GM11168 (cell line): ENCODE results near the gene PPT2.
"Not testable (repeated sequence)": the region's sequence is repeated elsewhere in the genome, so short reads cannot be mapped to it uniquely, and the experiment has no call there.

Experiments
- in situ Hi-C: fragments of 300-500 bp; cut with MboI; formaldehyde crosslinking; loops from one replicate; pipeline ENCODE4 v1.12.0; 2022; ENCODE audit warnings: low sequenced_read_pairs; ENCODE audit not compliant: unreplicated experiment

Gene PPT2

DNA sequence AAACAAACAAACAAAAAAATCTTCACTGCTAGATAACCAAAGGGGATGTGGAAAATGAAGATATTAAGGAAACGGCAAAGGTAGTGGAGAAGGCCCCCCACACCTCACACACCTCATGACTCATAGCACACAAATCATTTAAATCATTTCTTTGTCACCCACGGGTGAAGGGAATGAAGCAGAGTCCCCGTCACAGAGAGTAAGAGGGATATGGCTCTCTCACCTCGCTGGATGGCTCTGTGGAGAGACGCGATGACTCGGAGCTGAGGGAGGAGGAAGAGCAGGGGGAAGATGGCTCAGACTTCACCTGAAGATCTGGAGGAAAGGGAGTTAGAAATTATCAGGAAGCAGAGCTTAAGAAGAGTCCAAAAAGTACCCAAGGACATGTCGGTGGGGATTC lies 27.1 kb upstream of the PPT2 start:
- in situ Hi-C loops: no loop called here

DNA sequence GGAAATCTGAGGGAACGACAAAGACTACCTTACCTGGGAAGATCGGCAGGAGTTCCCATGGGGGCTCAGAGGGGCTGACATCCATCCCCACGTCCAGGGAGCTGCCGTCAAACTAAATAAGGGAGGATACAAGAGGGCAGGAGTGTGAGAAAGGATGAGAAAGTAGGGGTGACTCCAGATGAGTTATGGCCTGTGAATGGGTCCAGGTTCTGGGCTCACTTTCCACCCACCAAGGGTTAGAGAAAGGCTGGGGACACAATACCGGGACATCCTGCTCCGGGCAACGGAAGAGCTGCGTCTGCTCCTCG lies 26.6 kb upstream of the PPT2 start:
- in situ Hi-C loops: no loop called here

DNA sequence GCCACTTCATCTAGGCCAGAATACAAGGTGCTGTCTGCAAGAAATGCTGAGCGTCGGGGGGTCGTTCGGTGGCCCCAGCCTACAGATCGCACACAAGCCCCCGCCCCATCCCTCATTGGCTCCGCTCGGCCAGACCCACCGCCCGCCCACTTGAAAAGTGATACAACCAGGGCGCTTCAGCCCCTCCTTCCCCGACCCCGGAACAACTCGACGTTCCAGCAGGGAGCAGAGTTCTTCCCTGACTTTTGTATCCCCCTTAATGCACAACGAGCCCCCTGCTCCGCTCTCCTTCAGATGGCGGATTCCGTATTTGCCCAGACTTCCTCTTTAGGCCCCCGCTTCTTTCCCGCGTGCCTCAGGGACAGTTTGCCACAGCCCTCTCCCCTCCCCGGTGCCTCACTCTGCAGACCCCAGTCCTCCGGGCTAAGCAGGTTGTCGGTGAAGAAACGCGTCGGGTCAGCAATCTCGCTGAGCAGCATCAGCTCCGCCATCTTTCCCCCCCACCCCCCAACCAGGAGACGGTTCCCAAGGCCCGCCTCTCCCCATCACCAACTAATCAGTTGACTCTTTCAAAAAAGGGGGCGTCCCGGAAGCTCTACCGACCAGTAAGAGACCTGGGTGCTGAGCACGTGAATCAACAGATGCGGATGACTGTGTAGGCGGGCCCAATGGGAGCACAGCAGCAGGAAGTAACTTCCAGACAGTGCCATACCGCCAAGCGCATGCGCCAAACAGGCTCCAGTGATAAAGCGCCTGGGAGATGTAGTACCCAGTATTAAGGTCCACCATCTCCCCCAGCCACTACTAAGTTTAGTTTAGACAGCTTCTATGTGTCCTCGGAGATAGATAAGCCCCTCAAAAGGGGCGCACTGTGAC lies 26.0 kb upstream of the PPT2 start, which contains the start of gene ATF6B:
Gene ATF6B (minus strand): TSS at position 530 of the 876 bp plus-strand sequence. CDS start 39 bp downstream, at position 491.
- in situ Hi-C loops: no loop called here

DNA sequence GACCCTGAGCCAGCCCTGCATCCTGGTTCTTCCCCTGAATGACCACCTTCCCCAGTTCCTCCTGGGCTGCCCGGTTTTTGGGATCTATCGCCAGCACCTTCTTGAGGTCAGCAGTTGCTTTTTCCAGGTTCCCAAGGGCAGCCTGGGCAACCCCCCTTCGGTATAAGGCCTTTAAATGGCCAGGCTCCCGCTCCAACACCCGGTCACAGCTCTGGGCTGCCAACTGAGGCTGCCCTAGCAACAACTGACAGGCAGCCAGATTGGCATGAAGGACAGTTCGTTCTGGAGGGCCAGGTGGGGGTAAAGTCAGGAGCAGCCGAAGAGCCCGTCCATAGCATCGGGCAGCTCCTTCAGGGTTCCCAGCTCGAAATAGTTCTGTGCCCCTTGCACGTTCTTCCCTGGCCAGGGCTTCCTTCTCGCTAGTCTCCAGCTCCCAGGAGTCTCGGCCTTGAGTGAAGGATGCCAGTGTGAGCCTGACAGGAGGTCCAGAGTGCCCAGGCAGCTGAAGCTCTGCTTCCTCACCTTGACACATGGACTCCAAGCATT lies 25.1 kb upstream of the PPT2 start:
- in situ Hi-C loops: no loop called here

DNA sequence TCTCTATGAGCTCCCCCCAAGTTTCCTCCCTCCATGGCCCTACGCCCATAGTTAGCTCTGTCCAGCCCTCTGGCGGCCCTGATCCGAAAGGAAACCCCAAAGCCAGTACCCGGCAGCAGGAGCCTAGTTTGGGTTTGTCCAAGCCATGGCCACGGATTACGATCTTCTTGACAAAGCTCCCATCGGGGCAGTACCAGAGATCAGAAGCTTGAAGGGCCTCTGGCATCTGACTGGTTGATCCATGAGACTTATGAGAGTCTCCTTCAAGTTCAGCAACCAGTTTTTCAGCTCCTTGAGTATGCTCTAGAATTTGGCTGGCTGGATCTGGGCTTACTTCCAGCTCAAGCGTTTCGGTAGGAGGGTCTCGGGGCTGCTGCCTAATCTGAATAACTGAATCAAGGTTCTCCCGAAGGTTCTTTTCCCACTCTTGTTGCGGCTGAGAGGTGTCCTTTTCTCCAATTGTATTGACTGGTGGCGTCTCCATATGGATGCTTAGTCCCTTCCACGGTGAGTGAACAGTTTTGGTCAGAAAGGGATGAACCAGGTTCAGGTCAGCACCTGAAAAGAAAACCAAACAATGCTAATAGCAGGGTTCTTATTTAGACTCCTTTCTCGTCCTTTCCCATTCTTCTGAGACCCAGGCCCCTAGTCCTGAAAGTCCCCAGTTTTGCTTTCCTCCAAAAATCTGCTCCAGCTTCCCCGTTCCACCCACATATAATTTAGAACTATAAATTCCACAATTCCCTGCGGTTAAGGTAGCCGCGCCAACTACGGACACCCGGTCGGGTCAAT lies 24.4 kb upstream of the PPT2 start:
- in situ Hi-C loops: no loop called here

DNA sequence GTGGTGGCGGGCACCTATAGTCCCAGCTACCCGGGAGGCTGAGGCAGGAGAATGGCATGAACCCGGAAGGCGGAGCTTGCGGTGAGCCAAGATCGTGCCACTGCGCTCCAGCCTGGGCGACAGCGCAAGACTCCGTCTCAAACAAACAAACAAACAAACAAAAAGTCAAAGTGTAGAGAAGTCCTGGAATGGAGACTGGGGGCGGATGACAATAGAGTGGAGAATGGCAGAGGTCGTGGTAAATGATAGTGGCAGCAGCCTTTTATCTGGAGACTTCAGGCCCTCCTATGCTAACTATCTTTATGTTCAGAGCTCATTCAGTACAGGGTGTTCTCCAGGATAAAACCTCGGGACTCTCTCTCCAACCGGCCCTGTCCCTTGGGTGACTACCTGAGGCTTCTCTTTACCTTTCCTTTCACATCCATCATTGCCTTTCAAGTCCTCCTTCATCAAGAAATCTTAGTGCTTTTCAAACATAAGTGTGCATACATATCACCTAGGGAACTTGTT lies 22.4 kb upstream of the PPT2 start:
- in situ Hi-C loops: no loop called here

DNA sequence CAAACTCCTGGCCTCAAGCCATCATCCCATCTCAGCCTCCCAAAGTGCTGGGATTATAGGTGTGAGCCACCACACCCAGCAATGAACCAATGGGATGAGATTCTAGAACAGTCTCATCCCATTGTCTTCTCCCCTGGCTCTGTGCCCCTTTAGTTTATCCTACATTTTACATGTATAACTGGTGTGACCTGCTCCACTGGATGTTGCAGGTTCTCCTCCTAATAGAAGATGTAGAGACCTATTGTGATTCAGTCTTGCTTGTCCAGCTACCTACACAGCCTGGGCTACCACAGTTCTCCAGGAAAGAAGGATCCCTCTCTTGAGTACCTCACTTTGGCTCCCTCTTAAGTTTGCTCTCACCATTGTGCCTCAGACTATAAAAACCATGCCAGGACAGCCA lies 21.8 kb upstream of the PPT2 start:
- in situ Hi-C loops: no loop called here

DNA sequence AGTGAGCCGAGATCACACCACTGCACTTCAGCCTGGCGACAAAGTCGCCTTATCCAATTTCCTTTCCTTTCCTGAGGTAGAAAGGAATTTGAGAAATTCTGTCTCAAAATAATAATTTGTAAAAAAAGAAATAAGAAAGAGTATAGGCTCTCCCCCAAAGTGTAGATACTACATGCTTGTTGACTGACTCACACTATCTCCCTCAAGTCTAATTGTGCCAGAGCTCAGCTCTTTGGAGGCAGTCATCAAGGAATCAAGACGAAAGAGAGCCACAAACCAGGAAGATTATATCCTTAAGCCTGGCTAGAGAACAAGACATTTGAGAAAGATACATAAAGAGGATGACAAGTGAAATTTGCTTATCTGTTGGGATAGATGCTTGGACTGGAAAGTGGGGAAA lies 20.2 kb upstream of the PPT2 start:
- in situ Hi-C loops: no loop called here

DNA sequence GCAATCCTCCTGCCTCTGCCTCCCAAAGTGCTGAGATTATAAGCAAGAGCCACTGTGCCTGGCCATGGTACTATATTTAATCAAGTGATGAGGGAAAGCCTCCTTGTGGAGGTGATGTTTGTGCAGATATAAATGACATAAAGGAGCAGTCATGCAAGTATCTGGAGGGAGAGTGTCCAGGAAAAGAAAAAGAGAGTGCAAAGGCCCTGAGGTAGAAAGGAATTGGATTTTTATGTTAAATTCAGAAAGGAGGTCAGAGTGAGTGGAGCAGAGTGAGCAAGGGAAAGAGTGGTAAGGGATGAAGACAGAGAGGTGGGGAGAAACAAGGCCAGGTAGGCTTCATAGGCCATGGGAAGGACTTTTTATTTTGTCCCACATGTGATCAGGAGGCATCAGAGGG lies 16.5 kb upstream of the PPT2 start:
- in situ Hi-C loops: no loop called here

DNA sequence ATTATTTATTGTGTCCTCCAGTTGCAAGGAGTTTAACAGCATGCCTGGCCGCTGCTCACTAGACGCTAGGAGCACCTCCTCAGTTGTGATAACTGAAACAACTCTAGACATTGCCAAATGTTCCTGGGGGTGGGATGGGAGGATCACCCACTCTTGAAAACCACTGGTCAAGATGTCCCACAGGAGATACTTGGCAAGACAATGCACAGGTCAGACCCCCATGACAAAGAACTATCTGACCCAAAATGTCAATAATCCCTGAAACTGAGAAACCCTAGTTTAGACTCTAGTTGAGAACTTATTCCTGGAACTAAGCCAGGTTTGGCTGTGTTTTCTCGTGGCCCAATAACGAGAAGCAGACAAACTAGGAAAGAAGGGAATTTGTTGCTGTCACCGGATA lies 14.4 kb upstream of the PPT2 start:
- in situ Hi-C loops: no loop called here

DNA sequence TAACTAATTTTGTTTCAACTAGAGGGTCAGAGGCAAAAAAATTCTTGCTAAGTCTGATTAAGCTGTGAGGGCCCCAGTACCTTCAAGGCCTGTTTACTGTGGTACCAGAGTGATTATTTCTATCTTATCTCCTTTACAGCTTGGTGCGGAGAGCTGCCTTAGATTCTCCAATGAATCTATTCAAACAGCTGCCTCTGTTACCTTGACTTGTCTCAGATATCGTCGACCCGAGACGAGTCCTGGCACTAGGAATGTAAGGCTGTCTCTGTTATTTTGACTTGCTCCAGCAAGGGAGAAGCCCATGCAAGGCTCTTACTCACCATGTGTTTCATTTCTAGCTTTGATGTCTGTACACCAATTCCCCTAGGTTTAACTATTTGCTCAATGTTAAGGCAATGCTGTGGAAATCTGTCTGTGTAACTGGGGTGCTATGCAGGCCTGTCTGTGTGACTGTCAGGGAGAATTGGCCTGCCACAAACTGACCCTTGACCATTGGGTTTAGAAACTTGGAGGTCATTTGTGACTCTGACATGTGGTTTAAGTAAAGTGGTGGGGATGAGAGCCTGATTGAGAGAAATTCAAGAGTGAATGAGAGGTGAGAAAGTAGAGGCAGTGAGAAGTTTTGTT lies 13.4 kb upstream of the PPT2 start:
- in situ Hi-C loops: no loop called here

DNA sequence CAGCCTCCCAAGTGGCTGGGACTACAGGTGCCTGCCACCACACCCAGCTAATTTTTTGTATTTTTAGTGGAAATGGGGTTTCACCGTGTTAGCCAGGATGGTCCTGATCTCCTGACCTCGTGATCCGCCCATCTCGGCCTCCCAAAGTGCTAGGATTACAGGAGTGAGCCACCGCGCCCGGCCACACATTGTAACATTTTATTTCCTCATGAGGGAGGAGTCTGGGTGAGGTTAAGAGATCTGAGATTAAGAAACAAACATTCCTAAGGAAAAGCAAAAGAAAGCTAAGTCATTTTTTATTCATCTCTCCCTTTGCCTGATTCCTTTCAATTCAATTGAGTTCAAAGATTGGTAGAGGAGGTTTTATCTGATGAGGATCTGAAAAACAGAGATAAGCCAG lies 9.7 kb upstream of the PPT2 start:
- in situ Hi-C loops: not testable (repeated sequence)

DNA sequence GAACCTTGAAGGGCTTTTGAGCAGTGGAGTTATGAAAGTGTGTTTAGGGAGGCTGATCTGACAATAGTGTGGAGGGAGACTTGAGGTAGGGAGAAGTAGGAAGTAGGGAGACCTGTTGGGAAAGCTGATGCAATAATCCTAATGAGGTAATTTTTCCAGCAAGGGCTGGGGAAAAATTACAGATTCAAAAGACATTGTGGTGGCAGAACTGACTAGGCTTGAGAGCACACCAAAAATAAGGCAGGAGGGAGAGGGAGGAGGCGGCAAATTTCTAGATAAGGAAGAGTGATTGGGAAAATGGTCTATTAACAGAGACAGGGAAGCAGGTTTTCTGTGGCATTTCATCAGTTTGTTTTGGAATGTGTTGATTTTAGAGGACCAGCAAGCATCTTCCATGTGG lies 7.7 kb upstream of the PPT2 start:
- in situ Hi-C loops: no loop called here

DNA sequence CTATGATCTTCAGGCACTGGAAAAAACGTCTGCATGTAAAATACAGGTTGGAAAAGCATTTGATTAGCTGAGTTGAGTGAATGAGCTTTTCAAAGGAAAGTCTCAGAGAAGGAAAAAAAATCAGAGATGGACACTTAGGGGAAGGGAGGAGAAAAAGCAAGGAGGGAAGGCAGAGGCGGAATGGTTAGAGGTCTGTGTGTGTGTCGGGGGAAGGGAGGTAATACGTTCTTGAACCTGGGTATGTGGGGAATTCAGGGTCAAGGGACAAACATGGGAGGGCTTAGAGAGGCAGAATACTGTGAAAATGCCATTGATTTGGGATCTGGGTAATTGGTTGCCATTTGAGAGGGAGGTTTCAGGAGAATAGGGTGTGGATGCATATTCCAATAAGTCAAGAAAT lies 7.3 kb upstream of the PPT2 start:
- in situ Hi-C loops: no loop called here

DNA sequence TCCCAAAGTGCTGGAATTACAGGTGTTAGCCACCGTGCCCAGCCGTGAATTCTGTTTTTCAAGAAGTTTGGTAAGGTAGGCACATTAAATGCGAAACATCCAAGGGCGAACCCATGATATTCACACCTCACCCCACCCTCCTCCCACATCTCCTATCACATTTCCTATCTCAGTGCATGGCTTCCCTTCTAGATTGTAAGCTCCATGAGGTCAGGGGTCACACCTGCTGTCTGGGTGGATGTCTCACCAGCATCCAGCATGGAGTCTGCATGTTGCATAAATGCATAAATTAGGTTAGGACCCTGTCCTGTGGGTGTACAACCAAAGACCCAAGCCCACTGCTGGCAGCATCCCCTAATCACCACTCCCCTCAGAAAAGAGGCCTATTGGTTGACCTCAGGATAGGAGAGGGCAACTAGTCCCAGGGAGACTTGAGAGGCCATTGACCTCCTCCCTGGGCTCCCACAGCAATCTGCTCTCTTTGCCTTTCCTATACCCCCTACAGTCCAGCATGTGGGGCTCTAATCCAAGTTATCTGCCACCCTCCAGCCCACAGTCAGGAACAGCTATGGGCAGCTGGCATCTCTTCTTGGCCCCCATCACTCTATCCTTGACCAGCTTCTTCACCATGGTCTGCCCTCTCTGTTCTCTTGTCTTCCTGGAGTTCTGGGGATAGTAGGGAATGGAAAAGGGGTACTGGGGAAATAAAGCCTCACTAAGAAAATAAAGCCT lies 6.4 kb upstream of the PPT2 start:
- in situ Hi-C loops: no loop called here

DNA sequence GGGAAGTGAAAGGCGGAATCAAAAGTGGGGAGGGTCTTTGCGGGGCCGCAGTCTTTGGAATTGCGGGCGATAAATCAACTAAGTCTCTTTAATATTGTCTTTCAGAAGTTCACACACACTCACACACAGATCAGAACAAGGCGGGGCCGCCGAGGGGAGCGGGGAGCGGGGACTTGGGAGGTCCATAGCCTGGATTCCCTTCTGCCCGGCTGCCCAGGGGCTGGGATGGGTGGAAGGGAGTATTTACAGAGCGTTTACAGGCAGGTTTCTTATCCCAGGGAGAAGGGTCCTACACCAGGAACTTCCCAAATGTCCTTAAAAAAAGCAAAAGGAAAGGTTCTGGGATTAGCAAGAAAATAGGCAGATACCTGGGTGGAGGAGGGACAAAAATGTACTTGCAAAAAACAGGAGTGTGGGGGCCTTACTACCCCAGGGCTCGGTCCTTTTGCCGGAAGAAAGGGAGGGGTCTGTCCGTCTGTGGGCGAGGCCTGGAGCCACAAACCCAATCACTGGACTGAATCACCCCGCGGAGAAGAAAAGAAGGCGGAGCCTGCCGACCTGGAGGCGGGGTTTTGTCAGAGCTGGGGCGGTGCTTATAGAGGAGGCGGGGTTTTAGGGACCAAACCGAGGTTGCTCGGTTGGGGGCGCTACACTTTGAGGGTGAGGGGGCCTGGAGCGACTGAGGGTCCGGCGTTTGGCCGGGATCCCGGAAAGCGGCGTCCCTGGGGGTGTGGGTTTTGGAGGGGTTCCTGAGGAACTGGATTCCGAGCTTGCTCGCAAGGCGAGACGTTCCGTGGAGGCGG lies 5.5 kb upstream of the PPT2 start:
- in situ Hi-C loops: no loop called here

DNA sequence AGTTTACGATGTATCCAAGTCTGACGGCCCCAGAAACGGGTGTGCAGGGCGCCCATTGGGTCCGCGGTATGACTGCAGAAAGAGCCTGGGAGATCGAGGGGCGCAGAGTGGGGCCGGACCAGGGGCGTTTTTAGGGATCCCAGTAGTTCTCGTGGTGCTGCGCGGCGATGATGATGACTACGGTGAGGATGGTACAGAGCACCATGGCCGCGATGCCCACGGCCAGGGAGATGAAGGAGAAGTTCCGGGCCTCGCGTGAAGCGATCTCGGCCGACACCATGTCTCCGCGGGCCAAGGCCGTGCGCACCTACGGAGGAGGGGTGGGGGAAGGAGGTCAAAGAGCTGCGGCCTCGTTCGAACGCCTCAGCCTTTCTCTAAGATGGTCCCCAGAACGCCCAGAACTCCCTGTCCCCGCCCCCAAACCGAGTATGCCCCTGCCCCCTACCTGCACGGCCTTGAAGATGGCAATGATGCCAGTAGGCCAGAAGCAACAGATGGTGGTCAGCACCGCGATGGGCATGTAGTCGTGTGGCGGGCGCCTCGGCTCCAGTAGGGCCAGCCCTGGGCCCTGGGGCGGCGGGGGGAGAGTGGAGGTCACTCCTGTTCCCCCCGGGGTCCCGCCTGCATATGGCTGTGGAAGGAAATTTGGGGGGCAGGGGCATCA lies 4.7 kb upstream of the PPT2 start:
- in situ Hi-C loops: no loop called here

DNA sequence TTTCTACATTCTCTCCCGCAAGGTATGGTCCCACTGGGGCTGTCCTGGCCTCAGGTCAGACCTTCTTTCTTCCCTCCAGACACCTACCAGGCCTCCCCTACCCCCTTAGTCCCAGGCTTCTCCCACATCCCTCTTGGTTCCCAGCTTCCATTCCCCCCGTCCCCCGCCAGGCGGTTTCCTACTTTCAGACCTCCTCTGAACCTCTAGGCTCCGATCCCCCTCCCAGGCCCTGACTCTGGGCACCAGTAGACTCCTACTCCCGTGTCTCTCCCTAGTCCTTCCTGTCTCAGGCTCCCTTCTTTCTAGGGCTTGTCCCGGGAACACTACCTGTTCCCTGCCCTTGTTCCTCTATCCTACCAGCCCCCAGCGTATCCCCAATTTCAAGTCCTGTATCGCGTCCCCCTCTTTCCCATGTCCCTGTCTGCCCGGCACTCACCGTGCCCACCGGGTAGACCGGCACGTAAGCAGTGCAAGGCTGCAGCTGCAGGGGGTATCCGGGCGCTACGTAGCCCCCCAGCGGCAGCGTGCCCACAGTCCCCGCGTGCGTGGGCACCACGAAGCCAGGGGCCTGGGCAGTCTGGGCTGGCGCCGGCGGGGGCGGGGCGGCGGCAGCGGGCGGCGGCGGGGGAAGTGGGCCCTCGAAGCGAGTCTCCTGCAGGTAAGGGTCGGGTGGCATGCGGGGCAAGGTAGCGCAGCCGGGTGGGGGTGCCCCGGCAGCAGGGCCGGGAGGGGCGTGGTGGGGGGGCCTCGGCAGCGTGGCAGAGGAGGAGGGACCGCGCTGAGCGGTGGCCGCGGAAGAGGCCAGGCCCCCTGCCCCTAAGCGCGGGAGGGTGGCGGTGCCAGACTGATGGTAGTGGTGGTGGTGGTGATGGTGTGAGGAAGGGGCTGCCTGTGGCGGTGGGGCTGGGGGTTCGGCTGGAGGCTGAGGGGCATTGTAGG lies 3.7 kb upstream of the PPT2 start:
- in situ Hi-C loops: no loop called here
